Natural killer cell treated with Interleukin-12 subunit alpha and Interleukin-12 subunit beta and Interleukin-15 and Interleukin-18, amount 100 ng/mL, for 72 hours (primary cell): Measurements from ENCODE around the gene MRTFA. TPM values are rescaled to one million over a fixed set of nuclear protein-coding genes. Genes with fewer than 3 reads are reported as not detected.
"Not testable (repeated sequence)": the region's sequence is repeated elsewhere in the genome, so short reads cannot be mapped to it uniquely, and the experiment has no call there.

Experiments used
- ATAC-seq, 2 donors: fragments of 150-1000 bp; cut with Tn5 transposase in 1 of 2; sonication (Bioruptor Pico), chemical (Tn5 transposase) in 1 of 2; 2 replicates each; pipeline ENCODE4 v1.10.0; 2021
- DNase-seq: peaks from one replicate; pipeline ENCODE4 v3.0.0; 2022; ENCODE audit warnings: low spot score
- H3K27ac Mint-ChIP-seq, 2 donors: 1 replicate in 1 of 2; 2 replicates in 1 of 2; pipeline ENCODE4 v1.8.0; 2022; ENCODE audit warnings: mixed read lengths in 2 of 2, mild to moderate bottlenecking in 1 of 2, moderate library complexity in 1 of 2
- H3K27me3 Mint-ChIP-seq, 2 donors: 1 replicate in 1 of 2; 2 replicates in 1 of 2; pipeline ENCODE4 v1.8.0; 2022; ENCODE audit warnings: mixed read lengths in 2 of 2
- H3K36me3 Mint-ChIP-seq: one replicate; pipeline ENCODE4 v1.8.0; 2022; ENCODE audit warnings: mixed read lengths
- H3K4me1 Mint-ChIP-seq, 2 donors: 1 replicate in 1 of 2; 2 replicates in 1 of 2; pipeline ENCODE4 v1.8.0; 2022; ENCODE audit warnings: low read depth in 2 of 2, mixed read lengths in 2 of 2, mild to moderate bottlenecking in 1 of 2
- H3K4me3 Mint-ChIP-seq: one replicate; pipeline ENCODE4 v1.8.0; 2022; ENCODE audit warnings: mixed read lengths
- H3K9me3 Mint-ChIP-seq: 2 replicates; pipeline ENCODE4 v1.8.0; 2022; ENCODE audit warnings: mixed read lengths
- total RNA-seq, 2 donors: library from RNA; stranded (reverse); gene quantifications; one replicate each; pipeline ENCODE4 v1.2.3, GENCODE V29; 2022

The MRTFA gene
- total RNA-seq, 2 donors from 2014 or later, result 53.4 to 86.9 TPM

DNA sequence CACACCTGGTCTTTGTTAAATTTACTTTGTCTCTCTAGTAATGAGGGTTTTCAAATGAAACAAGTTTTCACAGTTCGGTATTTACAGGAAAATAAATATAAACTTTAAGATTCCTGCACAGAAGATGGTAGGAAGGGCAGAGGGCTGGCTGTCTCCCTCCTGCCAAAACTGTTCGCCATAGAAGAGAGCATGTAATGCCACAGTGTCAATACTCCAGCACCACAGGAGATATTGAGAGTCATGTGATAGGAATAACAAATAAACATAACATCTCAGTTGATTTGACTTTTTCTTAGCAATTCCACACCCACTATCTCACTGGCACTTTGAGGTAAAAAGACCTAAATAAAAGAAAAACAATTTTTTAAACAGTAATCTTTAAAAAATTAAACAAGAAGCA lies 100.9 kb downstream of the MRTFA start:
- peak overlapping the region; percentile 94 to 97 for H3K27ac Mint-ChIP-seq
- no peaks in the 10 kb centered on the region for H3K9me3 Mint-ChIP-seq
- H3K36me3 Mint-ChIP-seq, result no peaks in the 10 kb centered on the region
- peak overlapping the region; percentile 89 for H3K4me3 Mint-ChIP-seq
- peaks cover 36 to 37% of the 10 kb centered on the region in 2 donors for H3K4me1 Mint-ChIP-seq
- ATAC-seq (no peak), DNase-seq (no peak)
- H3K27me3 Mint-ChIP-seq, result no peaks in the 10 kb centered on the region

DNA sequence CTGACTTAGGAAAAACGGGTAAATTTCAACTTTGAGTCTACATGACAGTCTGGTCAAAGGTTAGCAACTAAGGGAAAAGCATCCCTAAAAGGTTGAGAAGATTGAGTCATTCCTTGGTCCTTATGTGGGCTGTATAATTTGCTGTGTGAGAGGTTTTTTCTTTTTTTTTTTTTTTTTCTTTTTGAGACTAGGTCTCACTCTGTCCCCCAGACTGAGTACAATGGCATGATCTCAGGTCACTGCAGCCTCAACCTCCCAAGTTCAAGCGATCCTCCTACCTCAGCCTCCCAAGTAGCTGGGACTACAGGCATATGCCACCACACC lies 101.4 kb downstream of the MRTFA start:
- Mint-ChIP-seq H3K27me3 (no peaks in the 10 kb centered on the region), H3K27ac (peak overlapping the region; percentile 94 to 97), H3K4me3 (peak overlapping the region; percentile 89), H3K36me3 (no peaks in the 10 kb centered on the region), H3K4me1 (peaks cover 37% of the 10 kb centered on the region in 2 donors), H3K9me3 (no peaks in the 10 kb centered on the region)
- DNase-seq (no peak), ATAC-seq (peak; percentile 3 to 34)

DNA sequence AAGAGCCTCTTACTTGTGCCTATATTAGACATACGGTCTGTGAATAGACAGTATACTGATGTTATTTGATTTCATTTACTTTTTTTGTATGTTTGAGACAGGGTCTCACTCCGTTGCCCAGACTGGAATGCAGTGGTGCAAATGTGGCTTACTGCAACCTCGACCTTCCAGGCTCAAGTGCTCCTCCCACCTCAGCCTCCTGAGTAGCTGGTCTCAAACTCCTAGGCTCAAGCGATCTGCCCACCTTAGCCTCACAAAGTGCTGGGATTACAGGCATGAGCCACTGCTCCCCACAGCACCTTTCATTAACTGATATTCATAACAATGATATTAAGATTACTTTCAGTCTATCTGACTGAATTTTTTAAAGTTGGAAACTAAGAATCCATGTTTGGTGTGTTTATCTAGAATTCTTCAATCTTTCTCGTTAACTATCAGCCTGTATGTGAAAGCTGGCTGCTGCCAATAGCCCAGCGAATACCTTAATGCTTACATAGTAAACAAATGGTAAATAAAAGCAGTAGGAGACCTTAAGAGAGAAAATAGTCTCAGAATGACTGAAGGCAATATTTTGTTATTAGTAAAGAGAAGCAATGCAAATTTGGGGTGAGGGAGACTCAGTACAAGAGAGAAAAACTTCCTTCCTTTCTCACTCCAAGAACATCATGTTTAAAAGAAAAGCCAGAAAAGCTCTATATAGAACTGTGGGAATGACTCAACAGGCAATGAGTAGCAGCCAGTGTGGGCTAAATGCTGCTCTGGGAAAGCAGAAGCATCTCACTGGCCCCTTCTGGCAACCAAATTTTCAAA lies 101.9 kb downstream of the MRTFA start:
- Mint-ChIP-seq H3K36me3 (no peaks in the 10 kb centered on the region), H3K27ac (peak overlapping the region; percentile 94 to 97), H3K4me1 (peaks cover 37 to 43% of the 10 kb centered on the region in 2 donors), H3K9me3 (no peaks in the 10 kb centered on the region), H3K27me3 (no peaks in the 10 kb centered on the region), H3K4me3 (peak overlapping the region; percentile 89)
- no peak for DNase-seq
- ATAC-seq, result peak; percentile 61 to 71

DNA sequence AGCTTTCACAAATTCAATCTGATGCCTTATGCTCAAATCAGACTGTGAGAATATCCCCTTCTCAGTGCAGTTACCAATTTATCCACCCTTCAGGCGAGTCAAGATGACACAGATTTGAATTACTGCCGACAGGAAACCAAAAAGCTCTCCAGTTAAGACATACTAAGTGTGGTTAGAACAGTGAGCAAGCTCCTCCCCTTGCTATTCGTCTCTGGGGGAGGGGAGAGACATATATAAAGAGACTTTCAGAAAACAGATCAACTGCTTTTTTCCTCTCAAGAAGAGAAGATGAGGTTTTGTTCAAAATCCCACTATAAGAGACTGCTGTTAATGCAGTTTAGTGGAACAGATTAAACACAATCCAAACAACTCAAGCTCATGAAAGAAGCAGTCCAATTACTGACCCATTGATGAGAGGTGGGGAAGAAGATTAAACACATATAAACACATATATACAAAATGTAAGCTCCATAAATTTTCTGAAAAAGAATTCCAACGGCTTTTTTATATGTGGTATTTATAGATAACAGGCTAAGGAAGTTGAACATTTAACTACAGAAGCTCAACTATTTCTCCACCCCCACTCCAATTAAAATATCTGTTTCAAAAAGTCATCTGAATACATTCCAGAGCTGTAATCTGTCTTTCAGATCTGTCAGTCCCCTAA lies 102.7 kb downstream of the MRTFA start:
- H3K4me1 Mint-ChIP-seq, result peaks cover 39 to 45% of the 10 kb centered on the region in 2 donors
- no peaks in the 10 kb centered on the region for H3K9me3 Mint-ChIP-seq
- DNase-seq, result peak; percentile 71

DNA sequence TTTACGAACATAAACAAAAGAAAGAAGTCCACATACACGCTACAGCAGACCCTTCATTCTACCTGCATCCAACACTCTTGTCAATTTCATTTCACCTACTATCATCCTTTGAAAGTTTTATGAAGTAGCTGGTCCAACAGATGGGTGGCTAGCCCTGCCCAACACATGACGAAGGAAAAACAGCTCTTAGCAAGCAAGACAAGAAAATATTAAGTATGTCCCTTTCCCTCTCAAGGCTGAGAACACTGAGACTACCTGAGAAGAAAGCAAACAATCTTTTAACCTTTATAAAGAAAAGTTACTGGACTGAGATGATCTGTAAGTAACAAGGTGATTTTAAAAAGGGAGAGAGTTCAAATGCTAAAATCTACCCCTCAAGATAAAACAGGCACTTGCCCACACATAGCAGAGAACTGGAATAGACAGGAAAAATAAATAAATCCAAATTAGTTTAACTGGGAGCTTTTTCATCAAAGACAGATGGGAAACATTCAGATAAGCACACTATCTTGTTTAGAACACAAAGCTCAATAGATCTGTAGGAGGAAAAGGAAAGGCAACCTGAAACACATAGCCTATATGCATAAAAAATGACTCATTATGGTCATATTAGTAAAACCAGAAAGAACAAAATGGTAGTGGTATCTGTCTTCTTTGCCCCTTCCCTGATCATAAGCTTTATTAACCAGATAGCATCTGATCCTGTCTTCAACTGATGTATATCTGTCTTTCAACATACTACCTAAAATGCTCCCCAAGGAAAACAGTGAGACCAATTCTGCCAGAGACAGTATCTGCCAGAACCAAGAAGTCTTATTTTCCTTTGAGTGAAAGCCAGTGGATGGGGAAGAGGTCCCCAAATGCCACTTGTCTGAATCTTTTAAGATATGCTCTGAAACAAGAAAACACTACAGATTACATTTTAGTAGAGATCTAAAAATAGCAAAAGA lies 104.3 kb downstream of the MRTFA start:
- peak in 1 of 2 donors; percentile 45 for ATAC-seq
- Mint-ChIP-seq H3K4me1 (peaks cover 41 to 50% of the 10 kb centered on the region in 2 donors), H3K9me3 (no peaks in the 10 kb centered on the region), H3K27ac (peak overlapping the region; percentile 94 to 97), H3K27me3 (no peaks in the 10 kb centered on the region), H3K4me3 (peak overlapping the region; percentile 89), H3K36me3 (no peaks in the 10 kb centered on the region)
- no peak for DNase-seq

More for the DNA sequence above, 102.7 kb downstream of the MRTFA start:
- no peaks in the 10 kb centered on the region for H3K36me3 Mint-ChIP-seq
- ATAC-seq, result peak; percentile 93 to 95
- H3K27ac Mint-ChIP-seq, result peak overlapping the region; percentile 94 to 97
- H3K27me3 Mint-ChIP-seq, result no peaks in the 10 kb centered on the region
- H3K4me3 Mint-ChIP-seq, result peak overlapping the region; percentile 89

DNA sequence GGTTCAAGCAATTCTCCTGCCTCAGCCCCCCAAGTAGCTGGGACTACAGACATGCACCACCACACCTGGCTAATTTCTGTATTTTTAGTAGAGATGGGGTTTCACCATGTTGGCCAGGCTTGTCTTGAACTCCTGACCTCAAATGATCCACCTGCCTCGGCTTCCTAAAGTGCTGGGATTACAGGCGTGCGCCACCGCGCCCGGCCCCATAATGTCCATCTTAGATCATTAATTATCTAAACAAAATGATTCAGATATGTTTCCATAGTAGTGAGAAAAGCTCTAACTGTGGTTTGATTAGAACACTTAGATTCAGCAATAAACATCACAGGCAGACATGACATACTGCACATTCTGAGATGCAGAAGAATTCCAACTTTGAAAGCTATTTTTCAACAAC lies 106.1 kb downstream of the MRTFA start:
- not testable (repeated sequence) for H3K9me3 Mint-ChIP-seq, H3K27ac Mint-ChIP-seq, H3K4me3 Mint-ChIP-seq, ATAC-seq, DNase-seq, H3K27me3 Mint-ChIP-seq, H3K36me3 Mint-ChIP-seq
- H3K4me1 Mint-ChIP-seq, result peaks cover 41 to 56% of the 10 kb centered on the region in 2 donors

DNA sequence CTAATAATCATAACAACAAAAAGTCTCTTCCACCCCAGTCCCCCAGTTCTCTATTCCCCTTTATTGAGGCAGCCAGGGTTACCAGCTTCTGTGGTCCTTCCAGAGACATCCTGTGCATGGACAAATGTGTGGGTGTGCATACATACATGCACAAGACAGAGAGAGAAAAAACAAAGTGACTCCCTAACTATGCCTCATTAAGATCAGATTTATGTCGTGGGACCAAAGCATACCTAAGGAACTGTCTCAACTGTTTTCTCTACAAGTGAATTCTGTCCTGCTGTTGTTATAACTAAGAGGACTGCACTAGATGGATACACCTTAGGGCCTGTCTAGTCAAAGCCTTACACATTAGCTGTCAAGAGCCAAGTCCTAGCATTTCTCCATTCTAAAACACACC lies 106.7 kb downstream of the MRTFA start:
- no peaks in the 10 kb centered on the region for H3K9me3 Mint-ChIP-seq
- ATAC-seq (no peak), DNase-seq (no peak)
- H3K4me3 Mint-ChIP-seq, result no peak overlapping the region
- H3K27me3 Mint-ChIP-seq, result no peaks in the 10 kb centered on the region
- H3K36me3 Mint-ChIP-seq, result no peaks in the 10 kb centered on the region
- H3K4me1 Mint-ChIP-seq, result peaks cover 38 to 51% of the 10 kb centered on the region in 2 donors
- H3K27ac Mint-ChIP-seq, result no peak overlapping the region

DNA sequence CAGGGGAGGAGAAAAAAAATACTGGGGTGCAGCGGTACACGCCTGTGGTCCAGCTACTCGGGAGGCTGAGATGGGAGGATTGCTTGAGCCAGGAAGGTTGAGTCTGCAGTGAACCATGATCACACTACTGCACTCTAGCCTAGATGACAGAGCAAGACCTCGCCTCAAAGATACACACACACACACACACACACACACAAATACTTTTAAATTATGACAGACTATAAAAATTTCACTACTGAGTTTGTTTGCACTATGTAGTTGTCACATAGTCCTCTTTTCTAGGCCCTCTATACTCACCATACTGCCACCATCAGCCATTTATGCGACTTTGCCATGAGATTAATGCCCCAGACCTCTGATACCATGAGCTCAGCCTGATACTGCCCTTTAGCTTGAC lies 109.6 kb downstream of the MRTFA start:
- H3K4me3 Mint-ChIP-seq, result no peak overlapping the region
- no peaks in the 10 kb centered on the region for H3K36me3 Mint-ChIP-seq
- H3K27me3 Mint-ChIP-seq, result no peaks in the 10 kb centered on the region
- H3K4me1 Mint-ChIP-seq, result peaks cover 9 to 36% of the 10 kb centered on the region in 2 donors
- H3K27ac Mint-ChIP-seq, result no peak overlapping the region
- no peak for ATAC-seq
- no peaks in the 10 kb centered on the region for H3K9me3 Mint-ChIP-seq
- DNase-seq, result no peak

DNA sequence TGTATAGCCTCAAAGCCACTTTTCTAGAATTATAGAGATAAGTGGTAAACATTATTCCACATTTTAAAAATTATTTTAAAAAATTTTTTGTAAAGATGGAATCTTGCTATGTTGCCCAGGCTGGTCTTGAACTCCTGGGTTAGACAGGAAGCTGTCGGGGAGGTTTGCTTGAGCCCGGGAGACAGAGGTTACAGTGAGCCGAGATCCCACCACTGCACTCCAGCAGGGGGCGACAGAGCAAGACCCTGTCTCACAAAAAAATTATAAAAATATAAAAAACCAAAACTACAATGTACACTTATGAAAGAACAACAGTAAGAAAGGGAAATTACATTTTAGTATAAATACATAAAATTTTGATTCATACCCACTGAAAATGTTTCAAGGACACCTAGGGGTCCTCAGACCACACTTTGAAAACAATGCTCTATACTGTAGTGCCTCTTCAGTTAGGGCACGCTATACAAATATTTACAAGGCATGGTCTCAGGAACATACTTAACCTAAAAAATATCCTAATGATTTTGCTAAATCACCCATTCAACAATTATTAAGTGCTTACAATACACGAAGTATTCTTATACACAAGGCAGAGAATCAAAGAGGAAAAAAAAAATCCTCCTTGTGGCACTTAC lies 111.2 kb downstream of the MRTFA start:
- H3K4me3 Mint-ChIP-seq, result no peak overlapping the region
- ATAC-seq (peak; percentile 65 to 74), DNase-seq (no peak)
- no peaks in the 10 kb centered on the region for H3K9me3 Mint-ChIP-seq
- H3K27me3 Mint-ChIP-seq, result no peaks in the 10 kb centered on the region
- peaks cover 4 to 32% of the 10 kb centered on the region in 2 donors for H3K4me1 Mint-ChIP-seq
- no peaks in the 10 kb centered on the region for H3K36me3 Mint-ChIP-seq
- H3K27ac Mint-ChIP-seq, result no peak overlapping the region

DNA sequence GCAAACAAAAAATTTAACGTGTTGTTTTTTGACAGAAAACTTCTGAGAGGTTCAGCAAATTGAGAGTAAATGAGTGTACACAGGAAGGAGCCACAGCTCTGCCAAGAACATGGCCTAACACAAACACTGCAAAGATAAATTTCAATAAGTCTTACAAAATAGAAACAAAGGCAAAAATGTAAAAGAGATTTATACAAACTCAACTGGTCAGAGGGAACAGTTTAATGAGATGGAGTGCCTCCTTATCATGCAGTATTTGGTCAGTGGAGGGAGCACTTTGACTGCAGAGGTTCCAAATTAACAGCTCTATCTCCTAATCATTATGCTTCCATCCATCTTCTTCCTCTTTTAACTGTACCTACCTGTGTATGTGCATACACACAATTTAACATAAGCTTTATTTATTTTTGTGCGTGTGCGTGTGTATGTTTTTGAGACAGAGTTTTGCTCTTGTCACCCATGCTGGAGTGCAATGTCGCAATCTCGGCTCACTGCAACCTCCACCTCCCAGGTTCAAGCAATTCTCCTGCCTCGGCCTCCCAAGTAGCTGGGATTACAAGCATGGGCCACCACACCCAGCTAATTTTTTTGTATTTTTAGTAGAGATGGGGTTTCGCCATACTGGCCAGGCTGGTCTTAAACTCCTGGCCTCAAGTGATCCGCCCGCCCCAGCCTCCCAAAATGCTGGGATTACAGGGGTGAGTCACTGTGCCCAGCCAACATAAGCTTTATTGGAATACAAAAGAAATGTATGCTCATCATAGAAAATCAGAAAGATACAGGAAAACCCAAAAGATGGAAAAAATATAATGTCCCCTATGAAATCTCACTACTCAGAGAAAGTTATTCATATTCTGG lies 111.9 kb downstream of the MRTFA start:
- Mint-ChIP-seq H3K4me3 (no peak overlapping the region), H3K4me1 (peaks cover 12 to 31% of the 10 kb centered on the region in 2 donors), H3K9me3 (no peaks in the 10 kb centered on the region), H3K27me3 (no peaks in the 10 kb centered on the region), H3K36me3 (no peaks in the 10 kb centered on the region), H3K27ac (no peak overlapping the region)
- DNase-seq (no peak), ATAC-seq (no peak)

DNA sequence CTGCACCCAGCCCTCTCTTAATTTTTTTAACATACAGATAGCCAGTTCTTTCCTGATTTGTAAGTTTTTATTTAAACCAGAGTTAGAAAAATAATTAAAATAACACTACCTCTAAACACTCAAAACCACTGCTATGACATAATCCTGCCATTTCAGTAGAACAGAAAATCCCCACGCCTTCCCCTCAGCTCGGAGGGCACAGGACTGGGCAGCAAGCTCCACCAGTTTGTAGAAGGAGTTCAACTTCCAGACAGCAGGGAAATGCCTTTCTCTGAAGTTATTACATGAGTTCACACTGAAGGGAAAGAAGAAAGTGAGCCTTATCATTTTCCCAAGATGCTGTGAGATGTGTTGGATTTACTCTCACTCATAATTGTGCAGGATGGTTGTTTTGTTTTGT lies 114.4 kb downstream of the MRTFA start:
- H3K4me1 Mint-ChIP-seq, result peaks cover 20 to 36% of the 10 kb centered on the region in 2 donors
- H3K9me3 Mint-ChIP-seq, result no peaks in the 10 kb centered on the region
- DNase-seq (no peak), ATAC-seq (no peak)
- peak overlapping the region; percentile 22 for H3K4me3 Mint-ChIP-seq
- H3K36me3 Mint-ChIP-seq, result peaks cover 5% of the 10 kb centered on the region
- H3K27ac Mint-ChIP-seq, result peak overlapping the region in 1 of 2 donors; percentile 51
- H3K27me3 Mint-ChIP-seq, result no peaks in the 10 kb centered on the region

DNA sequence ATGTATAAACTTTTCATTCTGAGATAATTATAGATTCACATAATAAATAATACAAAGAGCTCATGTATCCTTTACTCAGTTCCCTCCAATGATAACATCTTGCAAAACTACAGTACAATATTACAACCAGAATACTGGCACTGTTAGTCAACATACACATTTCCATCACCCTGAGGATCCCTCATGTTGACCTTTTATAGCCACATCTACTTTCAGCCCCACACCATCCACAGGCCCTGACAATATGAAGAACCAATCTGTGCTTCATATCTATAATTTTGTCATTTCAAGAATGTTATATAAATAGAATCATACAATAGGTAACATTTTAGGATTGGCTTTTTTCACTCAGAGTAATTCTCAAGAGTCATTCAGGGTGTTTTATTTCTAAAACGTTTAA lies 115.5 kb downstream of the MRTFA start:
- DNase-seq, result no peak
- Mint-ChIP-seq H3K4me3 (no peak overlapping the region), H3K27me3 (no peaks in the 10 kb centered on the region), H3K9me3 (no peaks in the 10 kb centered on the region), H3K27ac (peak overlapping the region in 1 of 2 donors; percentile 31), H3K4me1 (peaks cover 20 to 33% of the 10 kb centered on the region in 2 donors), H3K36me3 (peaks cover 5% of the 10 kb centered on the region)
- no peak for ATAC-seq
